PFSK-1 (cell line): ENCODE measurements around the gene HYI.

Experiments
- POLR2AphosphoS5 ChIP-seq: IDR thresholded peaks from 2 replicates; pipeline ENCODE4 v1.6.1; 2012; ENCODE audit warnings: low read depth, mild to moderate bottlenecking, control low read depth, low read length, moderate library complexity
- REST ChIP-seq, 2 experiments: IDR thresholded peaks; 2 replicates each; pipeline versions ENCODE4 v1.6.1 to v1.8.0; 2011 to 2012; ENCODE audit warnings: low read depth in 2 of 2, low read length in 2 of 2, control low read depth in 1 of 2, inconsistent platforms in 1 of 2, mild to moderate bottlenecking in 1 of 2, moderate library complexity in 1 of 2; ENCODE audit not compliant: insufficient read depth in 1 of 2

- TF ChIP-seq REST (IDR thresholded peaks at IDR 0.05; ENCODE audit: insufficient read depth in 1 of 2, low read depth in 2 of 2, low read length in 2 of 2), result no peak
- no peak for TF ChIP-seq POLR2AphosphoS5
Observed at GRCh38 chr1:43491061-43491460, 37.3 kb upstream of the HYI start.
